Measurements from ENCODE around the gene CDH8.
"Not testable (repeated sequence)": the region's sequence is repeated elsewhere in the genome, so short reads cannot be mapped to it uniquely, and the experiment has no call there.

CDH8 gene

DNA sequence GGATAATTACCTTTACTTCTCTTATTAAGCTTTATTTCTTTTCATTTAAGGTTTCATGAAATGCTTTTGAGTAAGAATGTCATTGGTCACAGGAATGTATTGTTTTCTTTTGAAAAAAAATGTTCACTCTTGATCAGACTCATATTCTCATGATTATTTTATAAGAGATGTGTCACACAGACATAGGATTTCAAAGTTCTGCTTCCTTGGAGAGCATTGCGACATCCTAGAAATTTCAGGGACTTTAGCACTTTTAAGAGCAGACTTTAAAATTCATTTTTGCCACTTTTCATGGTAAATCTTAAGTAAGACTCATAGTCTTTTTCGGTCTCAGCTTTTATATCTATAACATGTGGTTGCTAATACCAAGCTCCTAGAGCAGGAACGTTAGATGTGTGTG lies 314.7 kb downstream of the CDH8 start:
- WGBS, 2 experiments (ENCODE audit: insufficient coverage in 2 of 2): 60 to 75% methylated on average over 1 of the region's 3 CpGs

DNA sequence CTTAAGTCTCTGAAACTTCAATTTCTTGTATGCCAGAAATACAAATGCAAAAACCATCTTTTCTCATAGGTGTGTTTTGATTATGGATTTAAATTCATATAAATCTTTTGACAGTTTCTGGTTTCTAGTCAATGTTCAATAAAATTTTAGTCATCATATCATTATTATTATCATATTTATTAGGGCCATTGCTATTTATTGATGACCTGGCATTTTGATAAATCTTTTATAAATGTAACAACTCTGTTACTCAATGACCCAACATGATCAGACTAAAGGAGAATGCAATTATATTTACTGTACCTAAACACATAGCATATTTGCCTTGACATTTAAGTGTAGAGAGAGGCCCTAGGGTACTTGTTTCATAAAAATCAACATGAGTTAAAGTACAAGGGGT lies 320.8 kb downstream of the CDH8 start:
- Histone ChIP-seq H3K36me3 (ENCODE audit: control insufficient read depth, insufficient read depth, low read length) (no peaks in the 10 kb centered on the region), H3K9me3 (ENCODE audit: control insufficient read depth, low read length) (no peaks in the 10 kb centered on the region), H3K4me1 (ENCODE audit: control insufficient read depth, insufficient read depth, low read length, poor library complexity, severe bottlenecking) (no peaks in the 10 kb centered on the region), H3K27ac (ENCODE audit: low read depth, low read length, severe bottlenecking) (no peak overlapping the region), H3K4me3 (ENCODE audit: extremely low read depth, insufficient read depth, low read length, poor library complexity, severe bottlenecking) (no peak overlapping the region)

More for the DNA sequence above, 314.7 kb downstream of the CDH8 start:
- Histone ChIP-seq H3K36me3 (ENCODE audit: control insufficient read depth, insufficient read depth, low read length) (no peaks in the 10 kb centered on the region), H3K27ac (ENCODE audit: low read depth, low read length, severe bottlenecking) (no peak overlapping the region), H3K4me3 (ENCODE audit: extremely low read depth, insufficient read depth, low read length, poor library complexity, severe bottlenecking) (no peak overlapping the region), H3K4me1 (ENCODE audit: control insufficient read depth, insufficient read depth, low read length, poor library complexity, severe bottlenecking) (no peaks in the 10 kb centered on the region), H3K9me3 (ENCODE audit: control insufficient read depth, low read length) (no peaks in the 10 kb centered on the region)

DNA sequence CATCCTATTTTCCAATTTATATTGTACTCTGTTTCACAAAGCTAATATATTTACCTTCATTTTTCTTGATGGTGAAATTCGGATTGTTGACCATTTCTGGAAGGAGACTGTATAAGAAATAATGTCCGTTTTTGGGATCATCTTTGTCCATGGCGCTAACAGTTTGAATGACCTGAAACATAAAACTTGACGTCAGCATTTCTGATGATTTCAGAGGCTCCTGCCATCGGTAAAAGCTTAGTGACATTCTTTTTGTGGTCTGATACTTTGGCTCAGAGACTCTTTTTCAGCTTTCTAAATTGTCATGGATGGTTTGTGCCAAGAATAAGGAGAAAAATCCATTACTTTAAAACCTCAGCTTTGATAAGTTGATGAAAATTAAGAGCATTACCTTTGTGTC lies 322.5 kb downstream of the CDH8 start:
- Histone ChIP-seq H3K27ac (ENCODE audit: low read depth, low read length, severe bottlenecking) (no peak overlapping the region), H3K9me3 (ENCODE audit: control insufficient read depth, low read length) (no peaks in the 10 kb centered on the region), H3K36me3 (ENCODE audit: control insufficient read depth, insufficient read depth, low read length) (no peaks in the 10 kb centered on the region), H3K4me1 (ENCODE audit: control insufficient read depth, insufficient read depth, low read length, poor library complexity, severe bottlenecking) (no peaks in the 10 kb centered on the region), H3K4me3 (ENCODE audit: extremely low read depth, insufficient read depth, low read length, poor library complexity, severe bottlenecking) (no peak overlapping the region)
- WGBS, 2 experiments (ENCODE audit: insufficient coverage in 2 of 2): 91 to 94% methylated on average over 4 of the region's 5 CpGs

GRCh38 chr16:61699640-61700039 lies 336.6 kb downstream of the CDH8 start:
- not testable (repeated sequence) for H3K4me3 ChIP-seq (ENCODE audit: extremely low read depth, insufficient read depth, low read length, poor library complexity, severe bottlenecking); H3K9me3 ChIP-seq (ENCODE audit: control insufficient read depth, low read length); H3K27ac ChIP-seq (ENCODE audit: low read depth, low read length, severe bottlenecking); H3K4me1 ChIP-seq (ENCODE audit: control insufficient read depth, insufficient read depth, low read length, poor library complexity, severe bottlenecking); H3K36me3 ChIP-seq (ENCODE audit: control insufficient read depth, insufficient read depth, low read length)
- WGBS, 2 experiments (ENCODE audit: insufficient coverage in 2 of 2): 92 to 93% methylated on average over 2 of the region's 4 CpGs

- no peaks in the 10 kb centered on the region for H3K9me3 ChIP-seq (ENCODE audit: control insufficient read depth, low read length)
- no peak overlapping the region for H3K4me3 ChIP-seq (ENCODE audit: extremely low read depth, insufficient read depth, low read length, poor library complexity, severe bottlenecking)
- no peaks in the 10 kb centered on the region for H3K36me3 ChIP-seq (ENCODE audit: control insufficient read depth, insufficient read depth, low read length)
- WGBS, 2 experiments (ENCODE audit: insufficient coverage in 2 of 2): 100% methylated on average over 1 of the region's 3 CpGs; no CpG with 5 or more reads in 1 of the 2 experiments
- H3K27ac ChIP-seq (ENCODE audit: low read depth, low read length, severe bottlenecking): no peak overlapping the region
- H3K4me1 ChIP-seq (ENCODE audit: control insufficient read depth, insufficient read depth, low read length, poor library complexity, severe bottlenecking): no peaks in the 10 kb centered on the region
Measured at GRCh38 chr16:61684541-61684940, 351.7 kb downstream of the CDH8 start.

DNA sequence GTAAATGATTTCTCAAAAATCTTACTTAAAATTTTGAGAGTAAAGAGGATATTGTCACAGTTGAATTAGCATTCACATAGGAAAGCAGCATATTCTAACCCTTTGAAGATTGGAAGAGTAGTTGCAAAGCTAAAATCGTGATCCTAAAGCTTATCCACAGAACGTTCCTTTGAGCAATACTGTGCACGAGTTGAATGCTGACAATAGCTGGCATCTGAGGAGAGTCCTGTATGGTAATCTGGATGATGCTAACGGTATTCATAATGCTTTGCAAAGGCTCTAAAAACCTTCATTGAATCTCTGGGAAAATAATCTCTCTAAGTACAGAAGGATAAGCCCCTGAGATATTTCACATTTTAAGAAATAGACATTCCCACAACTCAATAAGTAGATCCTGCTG lies 354.6 kb downstream of the CDH8 start:
- H3K27ac ChIP-seq (ENCODE audit: low read depth, low read length, severe bottlenecking): no peak overlapping the region
- WGBS, 2 experiments (ENCODE audit: insufficient coverage in 2 of 2): 76 to 88% methylated on average over 3 of the region's 4 CpGs
- H3K36me3 ChIP-seq (ENCODE audit: control insufficient read depth, insufficient read depth, low read length): no peaks in the 10 kb centered on the region
- H3K4me3 ChIP-seq (ENCODE audit: extremely low read depth, insufficient read depth, low read length, poor library complexity, severe bottlenecking): no peak overlapping the region
- no peaks in the 10 kb centered on the region for H3K9me3 ChIP-seq (ENCODE audit: control insufficient read depth, low read length)
- H3K4me1 ChIP-seq (ENCODE audit: control insufficient read depth, insufficient read depth, low read length, poor library complexity, severe bottlenecking): no peaks in the 10 kb centered on the region

GRCh38 chr16:61681124-61681523 lies 355.1 kb downstream of the CDH8 start:
- Histone ChIP-seq H3K4me1 (ENCODE audit: control insufficient read depth, insufficient read depth, low read length, poor library complexity, severe bottlenecking) (no peaks in the 10 kb centered on the region), H3K27ac (ENCODE audit: low read depth, low read length, severe bottlenecking) (no peak overlapping the region), H3K36me3 (ENCODE audit: control insufficient read depth, insufficient read depth, low read length) (no peaks in the 10 kb centered on the region), H3K9me3 (ENCODE audit: control insufficient read depth, low read length) (no peaks in the 10 kb centered on the region), H3K4me3 (ENCODE audit: extremely low read depth, insufficient read depth, low read length, poor library complexity, severe bottlenecking) (no peak overlapping the region)
- WGBS, 2 experiments (ENCODE audit: insufficient coverage in 2 of 2): 86% methylated on average over 1 of the region's 1 CpG; no CpG with 5 or more reads in 1 of the 2 experiments

DNA sequence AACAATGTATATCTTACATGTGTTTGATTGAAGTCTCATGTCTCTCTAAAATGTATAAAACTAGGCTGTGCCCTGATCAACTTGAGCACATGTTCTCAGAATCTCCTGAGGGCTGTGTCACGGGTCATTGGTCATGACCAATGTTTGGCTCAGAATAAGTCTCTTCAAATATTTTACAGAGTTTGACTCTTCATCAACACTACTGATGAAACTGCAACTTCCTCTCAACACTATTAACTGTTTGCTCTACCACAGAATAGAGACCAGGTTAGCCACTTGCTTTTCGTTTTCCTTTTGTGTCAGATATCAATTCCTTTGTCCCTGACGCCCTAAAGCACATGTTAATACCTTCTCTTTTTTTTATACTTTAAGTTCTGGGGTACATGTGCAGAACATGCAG lies 358.1 kb downstream of the CDH8 start:
- Histone ChIP-seq H3K4me1 (ENCODE audit: control insufficient read depth, insufficient read depth, low read length, poor library complexity, severe bottlenecking) (no peaks in the 10 kb centered on the region), H3K36me3 (ENCODE audit: control insufficient read depth, insufficient read depth, low read length) (no peaks in the 10 kb centered on the region), H3K4me3 (ENCODE audit: extremely low read depth, insufficient read depth, low read length, poor library complexity, severe bottlenecking) (no peak overlapping the region), H3K9me3 (ENCODE audit: control insufficient read depth, low read length) (no peaks in the 10 kb centered on the region), H3K27ac (ENCODE audit: low read depth, low read length, severe bottlenecking) (no peak overlapping the region)
- WGBS, 2 experiments (ENCODE audit: insufficient coverage in 2 of 2): 100% methylated on average over 1 of the region's 3 CpGs

DNA sequence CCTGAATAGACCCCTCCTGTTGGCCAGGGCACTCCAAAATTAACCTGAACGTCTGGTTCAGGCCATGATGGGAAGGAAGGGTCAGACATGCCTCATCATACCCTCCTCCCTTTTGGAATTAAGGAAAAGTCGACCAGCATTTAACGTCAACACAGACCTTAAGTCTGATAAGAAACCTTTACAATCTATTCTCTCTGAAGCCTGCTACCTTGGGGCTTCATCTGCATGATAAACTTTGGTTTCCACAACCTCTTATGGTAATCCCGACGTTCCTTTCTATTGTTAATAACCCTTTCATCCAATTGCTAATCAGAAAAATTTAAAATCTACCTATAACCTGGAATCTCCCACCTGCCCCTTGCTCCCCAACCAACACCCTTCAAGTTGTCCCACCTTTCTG lies 358.5 kb downstream of the CDH8 start:
- no peaks in the 10 kb centered on the region for H3K4me1 ChIP-seq (ENCODE audit: control insufficient read depth, insufficient read depth, low read length, poor library complexity, severe bottlenecking)
- 50 to 53% methylated on average over 4 to 5 of the region's 5 CpGs for whole genome bisulfite sequencing, 2 experiments (ENCODE audit: insufficient coverage in 2 of 2)
- no peaks in the 10 kb centered on the region for H3K36me3 ChIP-seq (ENCODE audit: control insufficient read depth, insufficient read depth, low read length)
- H3K9me3 ChIP-seq (ENCODE audit: control insufficient read depth, low read length): no peaks in the 10 kb centered on the region
- H3K4me3 ChIP-seq (ENCODE audit: extremely low read depth, insufficient read depth, low read length, poor library complexity, severe bottlenecking): no peak overlapping the region
- no peak overlapping the region for H3K27ac ChIP-seq (ENCODE audit: low read depth, low read length, severe bottlenecking)

DNA sequence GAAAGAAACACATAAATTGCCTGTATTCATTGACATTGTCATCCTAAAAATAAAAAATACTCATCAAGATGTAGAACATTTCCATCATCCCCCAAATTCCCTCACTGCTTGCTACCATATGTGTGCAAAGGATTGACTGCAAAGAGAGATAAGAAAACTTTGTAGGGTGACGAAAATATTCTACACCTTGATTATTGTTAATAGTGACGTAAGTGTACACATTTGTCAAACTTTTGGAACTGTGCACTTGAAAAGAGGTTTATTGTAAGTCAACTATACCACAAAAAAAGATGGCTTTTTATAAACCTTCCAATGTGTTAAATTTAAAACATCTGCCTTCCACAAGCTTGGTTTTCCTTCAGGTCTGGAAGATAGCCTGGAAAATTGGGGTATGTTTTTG lies 359.5 kb downstream of the CDH8 start:
- WGBS, 2 experiments (ENCODE audit: insufficient coverage in 2 of 2): no CpG with 5 or more reads among the region's 2 CpGs

GRCh38 chr16:61671161-61671560 lies 365.1 kb downstream of the CDH8 start:
- Histone ChIP-seq H3K27ac (ENCODE audit: low read depth, low read length, severe bottlenecking) (no peak overlapping the region), H3K9me3 (ENCODE audit: control insufficient read depth, low read length) (no peaks in the 10 kb centered on the region), H3K4me1 (ENCODE audit: control insufficient read depth, insufficient read depth, low read length, poor library complexity, severe bottlenecking) (no peaks in the 10 kb centered on the region), H3K36me3 (ENCODE audit: control insufficient read depth, insufficient read depth, low read length) (no peaks in the 10 kb centered on the region), H3K4me3 (ENCODE audit: extremely low read depth, insufficient read depth, low read length, poor library complexity, severe bottlenecking) (no peak overlapping the region)
- WGBS, 2 experiments (ENCODE audit: insufficient coverage in 2 of 2): 85 to 88% methylated on average over 3 of the region's 3 CpGs

More for the DNA sequence above, 359.5 kb downstream of the CDH8 start:
- no peaks in the 10 kb centered on the region for H3K4me1 ChIP-seq (ENCODE audit: control insufficient read depth, insufficient read depth, low read length, poor library complexity, severe bottlenecking)
- H3K4me3 ChIP-seq (ENCODE audit: extremely low read depth, insufficient read depth, low read length, poor library complexity, severe bottlenecking): no peak overlapping the region
- H3K36me3 ChIP-seq (ENCODE audit: control insufficient read depth, insufficient read depth, low read length): no peaks in the 10 kb centered on the region
- no peak overlapping the region for H3K27ac ChIP-seq (ENCODE audit: low read depth, low read length, severe bottlenecking)
- H3K9me3 ChIP-seq (ENCODE audit: control insufficient read depth, low read length): no peaks in the 10 kb centered on the region

GRCh38 chr16:61665512-61665911 lies 370.7 kb downstream of the CDH8 start:
- no peaks in the 10 kb centered on the region for H3K4me1 ChIP-seq (ENCODE audit: control insufficient read depth, insufficient read depth, low read length, poor library complexity, severe bottlenecking)
- no peaks in the 10 kb centered on the region for H3K36me3 ChIP-seq (ENCODE audit: control insufficient read depth, insufficient read depth, low read length)
- H3K4me3 ChIP-seq (ENCODE audit: extremely low read depth, insufficient read depth, low read length, poor library complexity, severe bottlenecking): no peak overlapping the region
- no peaks in the 10 kb centered on the region for H3K9me3 ChIP-seq (ENCODE audit: control insufficient read depth, low read length)
- H3K27ac ChIP-seq (ENCODE audit: low read depth, low read length, severe bottlenecking): no peak overlapping the region
- WGBS, 2 experiments (ENCODE audit: insufficient coverage in 2 of 2): no CpG with 5 or more reads among the region's 1 CpG

Data from mesodermal cell (in vitro differentiated cells).